GM19023 (cell line): ENCODE measurements around the gene ABHD6.
A peak's percentile ranks its signal among the peaks of the same experiment; 100 is the strongest.
"Not testable (repeated sequence)": the region's sequence is repeated elsewhere in the genome, so short reads cannot be mapped to it uniquely, and the experiment has no call there.

Experiments used
- ATAC-seq: cut with Tn5 transposase; IDR thresholded peaks from one replicate; pipeline ENCODE4 v1.9.1; 2021; ENCODE audit warnings: mild to moderate bottlenecking, moderate library complexity; ENCODE audit not compliant: unreplicated experiment

ABHD6 gene

DNA sequence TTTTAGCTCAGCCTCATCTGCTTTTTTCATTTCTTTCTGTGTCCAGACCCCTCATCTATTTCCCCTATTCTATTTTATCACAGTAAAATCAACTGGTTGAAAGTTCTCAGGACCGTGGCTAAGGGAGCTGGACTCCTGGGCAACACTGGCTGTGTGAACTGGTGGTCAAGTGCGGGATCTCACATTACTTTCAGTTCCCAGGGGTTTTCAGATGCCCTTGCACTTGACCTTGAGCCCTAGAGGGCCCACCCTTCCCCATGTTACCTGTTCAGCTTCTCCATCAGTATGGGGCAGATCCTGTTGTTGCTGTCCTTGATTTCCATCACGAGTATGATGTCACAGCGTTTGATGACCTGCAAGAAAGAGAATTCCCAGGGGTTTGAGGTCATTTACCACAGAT, 29.6 kb upstream of the ABHD6 start:
- ATAC-seq: no peak

DNA sequence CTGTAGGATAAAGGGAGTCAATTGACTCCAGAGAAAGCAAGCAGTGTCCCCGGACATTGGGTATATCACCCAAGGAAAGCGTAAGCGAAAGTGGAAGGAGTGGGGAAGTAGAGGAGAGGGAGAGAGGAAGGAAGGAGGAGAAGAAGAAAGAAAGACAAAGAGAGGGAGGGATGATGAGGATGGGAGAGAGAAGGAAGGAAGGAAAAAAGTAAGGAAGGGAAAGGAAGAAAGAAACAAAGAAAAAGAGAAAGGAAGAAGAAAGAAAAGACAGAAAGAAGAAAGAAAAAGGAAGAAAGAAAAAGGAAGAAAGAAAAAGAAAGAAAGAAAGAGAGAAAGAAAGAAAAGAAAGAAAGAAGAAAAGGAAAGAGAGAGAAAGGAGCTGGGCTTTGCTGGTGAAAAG, 27.7 kb upstream of the ABHD6 start:
- ATAC-seq: no peak

DNA sequence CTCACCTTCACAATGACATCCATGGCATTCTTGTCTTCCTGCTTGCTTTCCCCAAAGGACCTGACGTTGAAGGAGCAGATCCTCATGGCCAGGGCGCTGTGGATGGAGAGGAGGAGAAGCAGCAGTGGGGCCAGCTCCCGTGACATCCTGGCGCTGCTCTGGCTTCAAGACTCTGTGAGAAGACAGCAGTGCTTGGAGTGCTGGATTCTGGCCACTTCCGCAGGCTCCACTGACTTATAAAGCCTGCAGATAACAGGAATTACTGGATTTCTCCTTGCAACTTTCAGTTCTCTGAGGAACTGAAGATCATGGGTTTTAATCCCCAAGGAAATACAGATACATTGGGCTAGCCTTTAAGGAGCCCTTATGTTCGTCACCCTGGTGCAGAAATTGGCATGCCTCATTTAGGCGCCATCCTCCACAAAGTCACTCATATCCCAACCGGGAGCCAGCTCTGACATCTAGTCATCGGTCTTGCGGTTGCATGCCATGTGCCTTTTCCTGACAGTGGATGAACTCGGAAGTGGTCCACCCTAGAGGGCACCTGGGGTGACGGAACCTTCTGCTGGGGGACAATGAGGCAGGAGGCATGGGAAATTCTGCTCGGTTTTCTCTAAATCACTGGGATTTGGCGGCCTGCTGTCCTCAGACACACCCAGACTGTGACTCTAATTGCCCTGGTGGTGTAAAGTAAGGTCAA, 26.7 kb upstream of the ABHD6 start, which contains the start of gene DNASE1L3:
Gene DNASE1L3 (minus strand): TSS at position 212 of the 700 bp plus-strand sequence. CDS start 66 bp downstream, at position 146.
- ATAC-seq: no peak

DNA sequence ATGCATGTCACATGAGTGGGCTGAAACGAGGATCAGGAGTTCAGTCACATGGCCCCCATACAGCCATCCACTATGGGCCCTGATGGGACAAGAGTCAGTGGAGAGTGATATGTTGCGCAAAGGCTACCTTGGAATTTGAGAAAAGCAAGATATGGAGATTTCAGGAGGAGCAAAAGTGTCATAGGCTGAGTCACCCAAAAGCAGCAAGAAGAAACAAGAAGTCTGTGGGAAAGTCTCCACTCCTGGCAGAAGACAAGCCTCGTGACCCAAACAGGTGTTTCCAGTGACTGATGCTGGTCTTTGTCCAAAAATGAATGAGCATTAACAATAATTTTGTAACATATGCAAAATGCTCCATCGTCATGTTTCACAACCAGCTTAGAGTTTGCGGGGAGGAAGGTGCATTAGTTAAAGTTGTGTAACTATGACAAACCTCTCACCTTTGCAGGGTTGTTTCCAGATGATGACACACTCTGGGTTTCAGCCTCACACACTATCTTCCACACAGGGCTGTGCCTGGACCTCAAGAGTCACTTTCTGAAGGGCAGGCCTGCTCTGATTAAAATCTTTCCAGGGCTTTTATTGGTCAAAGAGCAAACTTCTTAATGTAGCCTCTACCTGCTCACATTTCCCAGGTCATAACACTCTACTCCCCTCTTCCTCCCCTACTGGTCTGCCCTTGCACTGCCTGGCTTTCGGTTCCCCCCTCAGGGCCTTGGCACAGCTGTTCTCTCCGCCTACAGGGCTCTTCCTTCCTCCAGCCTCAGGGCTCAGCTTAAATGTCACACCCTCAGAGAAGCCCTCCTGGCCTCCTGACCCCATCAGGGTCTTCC, 22.9 kb upstream of the ABHD6 start:
- peak; percentile 81 for ATAC-seq

DNA sequence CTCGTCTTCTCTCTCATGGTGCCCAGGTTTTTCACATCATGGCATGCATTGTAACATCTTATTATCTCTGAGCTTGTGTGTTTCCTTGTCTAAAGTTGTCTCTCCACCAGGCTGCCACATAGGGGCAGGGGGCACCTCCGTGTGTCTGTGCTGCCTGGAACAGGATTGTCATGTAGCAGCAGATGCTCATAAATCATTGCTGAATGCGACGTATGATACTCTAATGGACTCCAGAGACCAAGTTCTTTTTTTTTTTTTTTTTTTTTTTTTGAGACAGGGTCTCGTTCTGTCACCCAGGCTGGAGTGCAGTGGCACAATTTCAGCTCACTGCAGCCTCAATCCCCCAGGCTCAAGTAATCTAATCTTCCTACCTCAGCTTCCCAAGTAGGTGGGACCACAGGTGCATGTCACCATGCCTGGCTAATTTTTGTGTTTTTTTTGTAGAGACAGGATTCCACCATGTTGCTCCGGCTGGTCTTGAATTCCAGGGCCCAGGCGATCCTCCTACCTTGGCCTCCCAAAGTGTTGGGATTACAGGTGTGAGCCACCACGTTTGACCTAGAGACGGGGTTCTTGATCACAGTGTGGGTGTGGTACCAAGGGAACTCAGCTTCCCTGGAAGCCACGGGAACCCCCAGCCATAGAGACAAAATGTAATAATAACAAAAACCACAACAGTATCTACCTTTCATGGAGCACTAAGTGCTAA, 22.1 kb upstream of the ABHD6 start:
- ATAC-seq: no peak

DNA sequence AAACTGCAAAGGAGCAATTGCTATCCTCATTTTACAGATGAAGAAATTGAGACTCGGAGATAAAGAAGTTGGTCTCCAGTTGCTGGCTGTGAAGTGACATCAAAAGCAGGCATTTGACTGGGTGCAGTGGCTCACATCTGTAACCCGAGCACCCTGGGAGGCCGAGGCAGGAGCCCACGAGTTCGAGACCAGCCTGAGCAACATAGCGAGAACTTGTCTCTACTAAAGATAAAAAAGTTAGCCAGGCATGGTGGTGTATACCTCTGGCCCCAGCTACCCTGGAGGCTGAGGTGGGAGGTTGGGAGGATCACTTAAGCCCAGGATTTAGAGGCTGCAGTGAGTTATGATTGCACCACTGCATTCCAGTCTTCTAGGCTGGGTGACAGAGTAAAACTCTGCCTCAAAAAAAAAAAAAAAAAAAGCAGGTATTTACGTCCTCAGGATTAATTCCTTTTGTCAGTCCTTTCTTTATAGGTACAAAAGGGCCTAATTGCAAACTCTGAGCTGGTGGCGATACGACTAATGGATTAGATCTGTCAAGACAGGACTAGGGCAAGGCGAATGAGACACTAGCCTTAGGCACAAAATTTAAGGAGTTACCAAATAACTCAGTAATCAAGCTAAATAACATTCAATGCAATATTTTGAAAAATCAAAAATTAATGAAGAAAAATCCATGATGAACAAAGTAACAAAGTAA, 20.9 kb upstream of the ABHD6 start:
- ATAC-seq: no peak

DNA sequence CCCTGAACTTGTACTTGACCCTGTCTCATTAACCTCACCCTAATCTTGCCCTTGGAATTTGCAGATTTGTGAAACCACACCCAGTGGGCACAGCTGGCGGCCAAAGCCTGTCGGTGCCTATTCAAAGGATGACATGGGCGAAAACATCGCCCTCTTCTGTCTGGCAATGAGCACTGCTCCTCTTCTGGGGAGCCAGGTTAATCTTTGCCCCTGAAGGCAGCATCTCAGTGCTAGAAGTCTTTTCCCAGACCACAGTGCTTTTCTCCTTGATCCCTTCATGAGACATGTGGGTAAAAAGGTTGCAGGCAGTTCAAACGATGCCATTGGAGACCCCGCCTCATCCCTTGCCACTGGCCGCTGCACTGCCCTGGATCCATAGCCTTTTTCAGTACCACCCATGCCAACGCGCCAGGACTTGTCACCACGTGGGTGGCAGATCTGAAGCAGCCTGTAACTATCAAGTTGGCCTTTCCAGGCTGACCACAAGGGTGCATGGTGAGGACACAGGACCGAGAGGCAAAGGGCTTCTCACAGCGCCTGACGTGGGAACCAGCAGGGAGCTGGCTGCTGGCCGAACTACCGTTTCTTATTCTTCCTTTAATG, 20.3 kb upstream of the ABHD6 start:
- ATAC-seq: no peak

DNA sequence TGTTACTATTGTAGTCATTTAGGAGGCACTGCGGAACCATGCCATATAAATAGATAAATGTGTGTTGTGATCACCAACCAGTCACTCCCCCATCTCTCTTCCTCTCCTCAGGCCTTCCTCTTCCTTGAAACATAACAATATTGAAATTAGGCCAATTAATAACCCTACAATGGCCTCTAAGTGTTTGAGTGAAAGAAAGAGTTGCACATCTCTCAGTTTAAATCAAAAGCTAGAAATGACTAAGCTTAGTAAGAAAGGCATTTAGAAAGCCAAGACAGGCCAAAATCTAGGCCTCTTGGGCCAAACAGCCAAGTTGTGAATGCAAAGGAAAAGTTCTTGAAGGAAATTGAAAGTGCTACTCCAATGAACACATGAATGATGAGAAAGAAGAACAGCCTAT, 18.7 kb upstream of the ABHD6 start:
- ATAC-seq: no peak

DNA sequence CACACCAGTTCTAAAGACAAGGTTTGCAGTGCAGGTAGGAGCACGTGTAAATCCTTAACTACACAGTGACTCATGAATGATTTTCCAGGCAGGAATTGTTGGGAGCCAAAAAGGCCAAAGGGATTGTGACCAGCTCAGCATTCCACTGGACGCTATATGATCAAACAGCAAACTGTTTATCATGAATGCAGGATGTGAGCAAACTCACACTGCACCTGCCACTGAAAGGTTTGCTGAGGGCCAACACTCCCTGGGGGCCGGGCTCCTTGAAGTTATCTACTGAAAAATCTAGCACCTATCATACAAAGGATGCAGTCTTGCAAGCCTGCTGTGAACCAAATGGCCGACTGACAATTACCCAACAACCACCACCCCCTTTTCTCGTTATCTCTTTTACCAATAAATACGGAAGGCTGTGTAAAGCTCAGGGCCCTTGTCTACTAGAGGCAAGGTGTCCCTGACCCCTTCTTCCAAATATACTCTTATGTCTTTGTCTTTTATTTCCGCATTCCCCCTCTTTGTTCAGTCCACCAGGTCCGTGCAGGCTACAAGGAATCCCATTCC, 15.3 kb upstream of the ABHD6 start:
- ATAC-seq: no peak

DNA sequence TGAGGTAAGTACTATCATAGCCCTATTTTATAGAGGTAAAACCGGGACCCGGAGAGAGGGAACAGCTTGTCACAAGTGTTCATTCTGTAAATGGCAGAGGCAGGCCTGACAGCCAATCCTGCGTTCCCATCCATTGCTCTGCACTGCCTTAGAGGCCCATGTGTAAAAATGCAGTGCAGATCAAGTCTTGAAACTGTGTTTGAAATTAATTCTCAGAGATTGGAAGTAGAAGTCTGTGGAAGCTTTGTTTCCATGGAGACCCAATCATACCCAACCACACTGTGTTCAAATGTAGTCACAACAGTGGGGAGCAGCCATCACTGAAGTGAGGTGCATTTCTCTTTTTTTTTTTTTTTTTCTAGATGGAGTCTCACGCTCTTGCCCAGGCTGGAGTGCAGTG, 13.7 kb upstream of the ABHD6 start:
- ATAC-seq: no peak

DNA sequence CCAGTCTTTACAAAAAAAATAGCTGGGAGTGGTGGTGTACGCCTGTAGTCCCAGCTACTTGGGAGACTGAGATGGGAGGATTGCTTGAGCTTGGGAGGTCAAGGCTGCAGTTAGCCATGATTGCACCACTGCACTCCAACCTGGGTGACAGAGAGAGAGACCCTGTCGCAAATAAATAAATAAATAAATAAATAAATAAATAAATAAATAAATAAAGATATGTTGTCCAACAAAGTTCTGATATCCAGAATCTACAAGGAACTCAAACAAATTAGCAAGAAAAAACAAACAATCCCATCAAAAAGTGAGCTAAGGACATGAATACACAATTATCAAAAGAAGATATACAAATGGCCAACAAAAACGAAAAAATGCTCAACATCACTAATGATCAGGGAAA, 9.7 kb upstream of the ABHD6 start:
- not testable (repeated sequence) for ATAC-seq

DNA sequence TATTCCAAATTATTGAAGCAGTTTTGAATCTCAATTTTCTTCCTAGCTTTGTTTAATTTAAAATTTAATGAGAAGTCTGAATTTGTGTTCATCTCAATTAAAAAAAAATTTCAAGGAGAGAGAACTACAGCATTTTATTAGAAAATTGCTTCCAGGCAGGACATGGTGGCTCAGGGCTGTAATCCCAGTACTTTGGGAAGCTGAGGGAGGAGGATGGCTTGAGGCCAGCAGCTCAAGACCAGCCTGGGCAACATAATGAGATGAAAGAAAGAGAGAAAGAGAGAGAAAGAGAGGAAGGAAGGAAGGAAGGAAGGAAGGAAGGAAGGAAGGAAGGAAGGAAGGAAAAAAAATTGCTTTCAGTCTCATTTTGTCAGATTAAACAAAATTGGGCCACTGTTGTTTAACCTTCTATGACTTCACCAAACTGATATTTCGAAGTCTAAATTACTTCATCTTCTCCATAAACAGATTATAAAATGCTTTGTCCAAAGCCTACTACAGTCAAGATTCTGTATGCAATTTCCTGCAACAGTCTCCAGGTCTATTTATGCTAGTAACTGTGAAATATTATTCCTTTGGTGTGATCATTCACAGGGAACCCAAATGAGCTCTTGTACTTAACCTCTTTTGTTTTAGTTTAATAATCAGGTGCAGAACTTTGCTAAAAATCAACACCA, 6.6 kb upstream of the ABHD6 start:
- ATAC-seq: no peak

DNA sequence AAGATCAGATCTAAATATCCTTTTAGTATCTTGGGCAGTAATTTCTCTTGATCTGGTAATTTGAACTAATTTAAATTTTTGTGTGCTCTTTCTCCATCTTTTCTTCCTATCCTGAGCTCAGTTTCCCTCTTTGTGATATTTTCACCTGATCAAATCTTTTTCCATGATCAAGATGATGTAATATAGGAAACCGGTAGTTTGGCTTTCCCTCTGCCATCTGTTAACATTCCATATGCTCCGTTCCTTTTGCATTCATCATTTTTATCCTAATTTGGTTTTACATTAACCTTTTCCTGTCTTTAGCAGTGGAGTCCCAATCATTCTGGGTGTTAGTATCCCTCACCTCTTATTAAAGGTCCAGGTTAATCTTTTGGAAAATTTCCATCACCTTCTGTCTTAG, 5.9 kb upstream of the ABHD6 start:
- ATAC-seq: no peak

DNA sequence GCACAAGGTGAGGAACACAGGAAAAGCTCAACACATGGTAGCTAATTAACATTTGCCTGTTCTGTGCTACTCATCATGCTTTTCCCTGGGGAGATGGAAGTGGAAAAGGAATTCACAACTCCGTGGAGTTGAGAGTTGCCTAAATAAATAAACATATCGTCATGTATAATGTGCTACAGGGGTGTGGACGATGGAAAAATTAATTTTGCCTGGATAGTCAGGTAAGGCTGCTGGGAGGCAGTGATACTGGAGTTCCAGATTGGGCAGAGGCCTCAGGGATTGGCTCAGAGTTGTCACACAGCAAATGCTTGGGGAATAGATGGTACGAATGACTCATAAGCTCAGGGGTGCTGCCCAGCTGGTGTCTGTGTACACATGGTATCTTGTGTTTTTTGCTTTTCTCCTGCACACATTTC, 3.1 kb upstream of the ABHD6 start:
- no peak for ATAC-seq

DNA sequence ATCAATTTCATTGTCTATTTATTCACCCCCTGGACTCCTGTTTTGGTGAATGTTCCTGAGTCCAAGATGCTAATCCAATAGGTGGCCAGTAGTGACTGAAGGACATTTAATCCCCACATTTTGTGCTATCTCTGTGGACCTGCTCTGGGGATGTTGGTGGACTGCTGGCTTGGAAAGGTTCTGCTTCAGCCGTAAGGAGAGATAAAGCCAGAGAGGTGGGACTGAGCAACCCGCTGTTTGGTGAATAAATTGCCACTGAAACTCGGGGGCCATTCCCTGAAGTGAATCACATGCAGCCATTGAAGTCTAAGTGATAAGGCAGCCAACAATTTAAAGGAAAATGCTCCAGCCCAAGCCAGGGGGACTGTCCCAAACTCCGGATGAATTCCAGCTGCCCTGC, 1.6 kb upstream of the ABHD6 start:
- ATAC-seq: no peak

DNA sequence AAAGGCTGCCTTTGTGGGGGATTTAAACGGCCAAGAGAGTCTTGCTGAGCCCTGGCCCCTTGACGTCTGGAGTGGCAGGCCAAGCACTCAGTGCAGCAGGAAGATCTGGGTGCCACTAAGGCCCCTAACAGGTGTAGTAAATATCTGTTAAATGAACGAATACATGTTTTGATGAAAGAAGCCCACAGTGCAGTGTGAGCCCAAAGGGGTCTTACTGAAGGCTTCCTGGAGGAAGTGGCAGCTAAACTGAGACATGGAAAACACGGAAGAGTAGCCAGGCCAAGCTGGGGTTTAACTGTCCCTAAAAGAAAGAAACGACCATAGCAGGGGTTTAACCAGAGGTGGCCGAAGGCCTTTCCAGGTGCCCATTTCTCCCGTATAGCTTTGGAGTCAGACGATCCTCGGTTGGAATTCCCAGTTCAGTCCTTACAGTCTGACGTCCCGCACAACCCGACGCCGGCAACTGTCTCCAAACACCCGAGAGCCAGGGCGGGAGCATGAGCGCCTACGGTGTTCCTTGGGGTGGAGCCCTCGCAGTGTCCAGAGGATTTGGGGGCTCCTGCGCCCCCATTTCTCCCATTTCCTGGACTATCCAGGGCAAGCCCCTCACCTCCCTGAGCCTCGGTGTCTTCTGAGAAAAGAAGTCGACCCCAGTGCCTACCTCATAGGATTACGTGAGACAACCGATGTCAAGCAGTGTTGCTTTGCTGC, 910 bp upstream of the ABHD6 start:
- ATAC-seq: no peak

DNA sequence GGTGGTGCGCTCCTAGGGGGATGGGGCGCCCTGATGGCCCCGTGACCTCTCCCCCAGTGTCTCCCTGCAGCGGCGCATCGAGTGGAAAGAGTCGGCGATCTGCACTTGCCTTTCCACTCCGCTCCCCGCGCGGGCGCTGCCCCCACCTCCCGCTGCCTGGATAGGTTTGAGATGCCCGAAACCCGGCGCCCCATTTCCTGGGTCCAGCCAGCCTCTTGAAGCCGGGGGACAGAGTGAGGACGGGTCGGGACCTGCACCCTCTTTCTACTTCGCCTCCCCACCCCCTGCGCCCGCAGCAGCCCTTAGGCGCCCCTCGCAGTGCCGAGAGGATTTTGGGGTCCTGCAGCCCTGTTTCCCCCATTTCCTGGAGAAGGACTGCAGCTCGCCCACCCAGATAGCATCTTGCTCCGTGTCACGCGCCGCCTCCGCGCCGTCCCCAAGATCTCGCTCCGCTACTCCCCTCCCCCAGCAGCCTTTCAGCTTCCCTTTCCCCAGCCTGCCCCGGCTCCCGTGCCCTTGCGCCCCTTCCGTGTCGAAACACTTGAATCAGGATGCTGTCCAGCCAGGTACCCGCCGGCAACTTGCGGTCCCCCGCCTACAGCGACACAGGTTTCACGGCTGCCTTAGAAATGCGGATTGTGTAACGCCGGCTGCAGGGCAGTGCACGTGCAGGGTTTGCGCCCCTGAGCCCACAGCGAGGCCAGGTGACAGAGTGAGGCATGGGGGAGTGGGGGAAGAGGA, 519 bp downstream of the ABHD6 start:
- ATAC-seq: peak; percentile 39

DNA sequence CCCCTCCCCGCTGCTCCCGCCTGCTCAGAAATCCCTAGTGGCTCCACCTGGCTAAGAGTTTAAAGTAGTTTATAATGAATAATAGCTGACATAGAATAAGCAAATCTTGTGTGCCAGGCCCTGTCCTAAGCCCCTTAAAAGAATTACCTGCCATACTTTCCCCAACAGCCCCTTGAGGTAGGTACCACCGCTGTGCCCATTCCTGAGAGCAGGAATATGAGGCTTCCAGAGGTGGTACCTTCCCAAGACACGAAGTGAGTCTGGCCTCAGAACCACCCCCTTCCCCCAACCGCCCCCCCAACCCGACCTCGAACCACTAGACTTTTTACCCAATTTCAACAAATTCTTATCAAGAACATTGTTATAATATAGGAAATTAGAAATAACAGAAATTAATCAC, 1.2 kb downstream of the ABHD6 start:
- ATAC-seq: no peak
